Astrocyte (in vitro differentiated cells and primary cell): Measurements from ENCODE around the gene UTF1. TPM values are rescaled to one million over a fixed set of nuclear protein-coding genes. Genes with fewer than 3 reads are reported as not detected.

ENCODE experiments used
- DNase-seq: peaks from one replicate; pipeline ENCODE4 v3.0.0-alpha.2; 2010; ENCODE audit warnings: low read depth
- FAIRE-seq: peaks from 2 replicates; lab custom pipeline; 2011; peaks lifted over from hg19 to GRCh38; lab: Jason Lieb, UNC
- H2AFZ ChIP-seq: 2 replicates; pipeline ENCODE4 v1.6.0; 2012; ENCODE audit warnings: low read depth, low read length, inconsistent platforms
- H3K27ac ChIP-seq: 2 replicates; pipeline ENCODE4 v1.5.1; 2011; ENCODE audit warnings: low read depth, low read length, inconsistent platforms
- H3K27me3 ChIP-seq: 2 replicates; pipeline ENCODE4 v1.6.0; 2011; ENCODE audit warnings: low read length, inconsistent platforms; ENCODE audit not compliant: insufficient read depth
- H3K36me3 ChIP-seq: 2 replicates; pipeline ENCODE4 v1.5.1; 2011; ENCODE audit warnings: low read length, inconsistent platforms; ENCODE audit not compliant: insufficient read depth
- H3K4me1 ChIP-seq: 2 replicates; pipeline ENCODE4 v1.5.1; 2011; ENCODE audit warnings: low read length, inconsistent platforms; ENCODE audit not compliant: insufficient read depth
- H3K4me2 ChIP-seq: 2 replicates; pipeline ENCODE4 v1.6.0; 2012; ENCODE audit warnings: low read length, inconsistent platforms
- H3K4me3 ChIP-seq: 2 replicates; pipeline ENCODE4 v1.5.1; 2011; ENCODE audit warnings: low read depth, mild to moderate bottlenecking, low read length, inconsistent platforms; ENCODE audit not compliant: insufficient read depth
- H3K79me2 ChIP-seq: 2 replicates; pipeline ENCODE4 v1.6.0; 2012; ENCODE audit warnings: mild to moderate bottlenecking, low read length, inconsistent platforms; ENCODE audit not compliant: insufficient read depth
- H3K9ac ChIP-seq: 2 replicates; pipeline ENCODE4 v1.6.0; 2012; ENCODE audit warnings: mild to moderate bottlenecking, low read length, inconsistent platforms
- H3K9me3 ChIP-seq: 2 replicates; pipeline ENCODE4 v1.5.1; 2012; ENCODE audit warnings: low read depth, mild to moderate bottlenecking, low read length, inconsistent platforms; ENCODE audit not compliant: insufficient read depth
- H4K20me1 ChIP-seq: 2 replicates; pipeline ENCODE4 v1.6.0; 2012; ENCODE audit warnings: low read length, inconsistent platforms; ENCODE audit not compliant: insufficient read depth
- H3K27ac Mint-ChIP-seq: one replicate; pipeline ENCODE4 v1.8.0; 2021; ENCODE audit warnings: mild to moderate bottlenecking, mixed read lengths; ENCODE audit not compliant: unreplicated experiment
- H3K27me3 Mint-ChIP-seq: one replicate; pipeline ENCODE4 v1.8.0; 2021; ENCODE audit warnings: low read depth, mixed read lengths; ENCODE audit not compliant: unreplicated experiment
- H3K36me3 Mint-ChIP-seq: one replicate; pipeline ENCODE4 v1.8.0; 2021; ENCODE audit warnings: low read depth, mixed read lengths; ENCODE audit not compliant: unreplicated experiment
- H3K4me1 Mint-ChIP-seq: one replicate; pipeline ENCODE4 v1.8.0; 2021; ENCODE audit warnings: low read depth, mixed read lengths; ENCODE audit not compliant: unreplicated experiment
- H3K4me3 Mint-ChIP-seq: one replicate; pipeline ENCODE4 v1.8.0; 2021; ENCODE audit warnings: mild to moderate bottlenecking, moderate library complexity, mixed read lengths; ENCODE audit not compliant: unreplicated experiment
- H3K9me3 Mint-ChIP-seq: one replicate; pipeline ENCODE4 v1.8.0; 2021; ENCODE audit warnings: mild to moderate bottlenecking, mixed read lengths; ENCODE audit not compliant: unreplicated experiment
- CTCF ChIP-seq: IDR thresholded peaks from 2 replicates; pipeline ENCODE4 v1.5.1; 2011; ENCODE audit warnings: low read depth, mild to moderate bottlenecking, inconsistent platforms, low read length, moderate library complexity; ENCODE audit not compliant: insufficient read depth
- EZH2 ChIP-seq: IDR thresholded peaks from 2 replicates; pipeline ENCODE4 v1.6.1; 2012; ENCODE audit warnings: mild to moderate bottlenecking, low read length, inconsistent platforms; ENCODE audit not compliant: insufficient read depth
- total RNA-seq: library from RNA; stranded (reverse); gene quantifications from 2 replicates; pipeline ENCODE4 v1.2.1, GENCODE V29; 2021

UTF1 gene
- total RNA-seq, 1 donor from 2014 or later: 0.18 TPM

- Mint-ChIP-seq H3K4me3 (no peak overlapping the region), H3K27me3 (peaks cover 11% of the 10 kb centered on the region), H3K4me1 (no peaks in the 10 kb centered on the region), H3K36me3 (no peaks in the 10 kb centered on the region), H3K27ac (no peak overlapping the region), H3K9me3 (no peaks in the 10 kb centered on the region)
- no peak overlapping the region for H3K4me2 ChIP-seq
- H3K9ac ChIP-seq: no peak overlapping the region
- TF ChIP-seq CTCF: no peak
- no peak for TF ChIP-seq EZH2
- H3K27ac ChIP-seq: no peak overlapping the region
- no peak overlapping the region for H2AFZ ChIP-seq
- H3K27me3 ChIP-seq: no peaks in the 10 kb centered on the region
- H3K36me3 ChIP-seq: no peaks in the 10 kb centered on the region
- no peaks in the 10 kb centered on the region for H3K4me1 ChIP-seq
- no peak overlapping the region for H3K4me3 ChIP-seq
- H3K79me2 ChIP-seq: no peaks in the 10 kb centered on the region
- peaks cover 5% of the 10 kb centered on the region for H3K9me3 ChIP-seq
- DNase-seq: no peak
- FAIRE-seq: no peak
- no peaks in the 10 kb centered on the region for H4K20me1 ChIP-seq
Measured at GRCh38 chr10:133211141-133211830, 18.7 kb upstream of the UTF1 start.

- H2AFZ ChIP-seq: no peak overlapping the region
- H3K9me3 ChIP-seq: peaks cover 5% of the 10 kb centered on the region
- Mint-ChIP-seq H3K4me3 (no peak overlapping the region), H3K36me3 (no peaks in the 10 kb centered on the region), H3K4me1 (no peaks in the 10 kb centered on the region), H3K27ac (no peak overlapping the region), H3K27me3 (peaks cover 20% of the 10 kb centered on the region), H3K9me3 (no peaks in the 10 kb centered on the region)
- H3K27me3 ChIP-seq: no peaks in the 10 kb centered on the region
- H3K4me2 ChIP-seq: no peak overlapping the region
- H3K36me3 ChIP-seq: no peaks in the 10 kb centered on the region
- H4K20me1 ChIP-seq: no peaks in the 10 kb centered on the region
- no peak overlapping the region for H3K9ac ChIP-seq
- H3K4me3 ChIP-seq: no peak overlapping the region
- no peak for DNase-seq
- FAIRE-seq: no peak
- TF ChIP-seq CTCF (no peak), EZH2 (no peak)
- H3K79me2 ChIP-seq: no peaks in the 10 kb centered on the region
- no peaks in the 10 kb centered on the region for H3K4me1 ChIP-seq
- H3K27ac ChIP-seq: no peak overlapping the region
Measured at GRCh38 chr10:133211959-133212852, 17.8 kb upstream of the UTF1 start.
